ENCODE measurements around the gene GLO1. TPM values are rescaled to one million over a fixed set of nuclear protein-coding genes. Genes with fewer than 3 reads are reported as not detected.

The GLO1 gene
- total and polyA plus RNA-seq, 2 experiments from 2014 or later = 139 to 150 TPM

- DNase-seq = no peak
- TF ChIP-seq EZH2phosphoT487 (IDR thresholded peaks at IDR 0.05; ENCODE audit: insufficient read depth, low read depth) (no peak), EZH2 (IDR thresholded peaks at IDR 0.05; ENCODE audit: insufficient read depth, poor library complexity, severe bottlenecking) (no peak)
- in situ Hi-C loops (cut with MboI) = no loop called here
Observed at GRCh38 chr6:38631186-38631783, 71.7 kb downstream of the GLO1 start.

More at GRCh38 chr6:38631186-38631783, 71.7 kb downstream of the GLO1 start:
- H3K4me3 ChIP-seq = no peak overlapping the region
- H3K79me2 ChIP-seq (ENCODE audit: insufficient read depth) = peaks cover 72% of the 10 kb centered on the region
- H3K27me3 ChIP-seq (replicated peaks; ENCODE audit: insufficient read depth) = no peaks in the 10 kb centered on the region
- H4K20me1 ChIP-seq (ENCODE audit: insufficient read depth) = no peaks in the 10 kb centered on the region; the same call in 1 of the 2 replicates
- H3F3A ChIP-seq (ENCODE audit: insufficient read depth) = no peaks in the 10 kb centered on the region
- 72 to 73% methylated on average over 3 of the region's 3 CpGs for WGBS, 2 experiments (ENCODE audit: low coverage in 1 of 2, low lambda C conversion rate in 2 of 2, missing lambda C conversion rate in 2 of 2)
- no peaks in the 10 kb centered on the region for H3K9me2 ChIP-seq (ENCODE audit: insufficient read depth)
- H3K4me1 ChIP-seq (ENCODE audit: insufficient read depth) = no peaks in the 10 kb centered on the region
- H3K4me2 ChIP-seq (ENCODE audit: unreplicated experiment) = no peak overlapping the region
- H3K36me3 ChIP-seq (ENCODE audit: low read depth) = no peaks in the 10 kb centered on the region
- no peak overlapping the region for H3K27ac ChIP-seq
- H3K9me3 ChIP-seq (ENCODE audit: low read depth) = no peaks in the 10 kb centered on the region
- H3K9ac ChIP-seq = no peak overlapping the region
- H2AFZ ChIP-seq = no peak overlapping the region

Other genes with a start within 250 kb of the GLO1 start
- gene BTBD9, start 63.2 kb downstream of the GLO1 start, total RNA-seq (2014; rRNA removed; shearing (Covaris generic)) = 11.9 and 13.7 TPM in 2 replicates
- 6.6 and 10.0 TPM in 2 replicates for gene BTBD9, start 63.2 kb downstream of the GLO1 start, polyA plus RNA-seq (2016; fragmentation: Nextera tagmentation; extraction: Ambion mirVana)
- not detected in 2 replicates for gene DNAH8, start 12.2 kb upstream of the GLO1 start, total RNA-seq (2014; rRNA removed; shearing (Covaris generic))
- gene DNAH8, start 12.2 kb upstream of the GLO1 start, polyA plus RNA-seq (2016; fragmentation: Nextera tagmentation; extraction: Ambion mirVana) = not detected in 2 replicates